GM23338 (cell line): ENCODE data around the gene ING1.

Experiments
- CREB1 ChIP-seq: fragments of 250-450 bp; sonication (Bioruptor Pico); IDR thresholded peaks from 2 replicates; pipeline ENCODE4 v1.5.0; 2020; ENCODE audit warnings: low read depth, mild to moderate bottlenecking, moderate library complexity
- CTCF ChIP-seq, 2 experiments: fragments of 200-600 bp in 1 of 2; sonication (generic) in 1 of 2; conservative IDR thresholded peaks; 2 replicates each; pipeline versions ENCODE4 v1.5.1 to v1.6.1; 2016 to 2017; ENCODE audit warnings: antibody characterized with exemption in 2 of 2, low read depth in 2 of 2, mild to moderate bottlenecking in 2 of 2, moderate library complexity in 1 of 2
- ETS1 ChIP-seq: IDR thresholded peaks from 2 replicates; pipeline ENCODE4 v1.6.1; 2016; ENCODE audit warnings: antibody characterized with exemption
- EZH2 ChIP-seq: fragments of 200-600 bp; sonication (generic); IDR thresholded peaks from one replicate; pipeline ENCODE4 v1.8.0; 2017; ENCODE audit warnings: antibody characterized with exemption, mild to moderate bottlenecking, low read depth; ENCODE audit not compliant: unreplicated experiment
- EZH2phosphoT487 ChIP-seq: fragments of 200-600 bp; sonication (generic); IDR thresholded peaks from one replicate; pipeline ENCODE4 v1.8.1; 2018; ENCODE audit warnings: antibody characterized with exemption; ENCODE audit not compliant: unreplicated experiment
- JUNB ChIP-seq: IDR thresholded peaks from one replicate; pipeline ENCODE4 v1.6.1; 2016; ENCODE audit warnings: antibody characterized with exemption; ENCODE audit not compliant: unreplicated experiment
- NANOG ChIP-seq: IDR thresholded peaks from 2 replicates; pipeline ENCODE4 v1.6.1; 2016; ENCODE audit warnings: antibody characterized with exemption, borderline replicate concordance
- POLR2AphosphoS5 ChIP-seq: IDR thresholded peaks from 2 replicates; pipeline ENCODE4 v1.6.1; 2016; ENCODE audit warnings: antibody characterized with exemption, low read depth
- REST ChIP-seq: IDR thresholded peaks from one replicate; pipeline ENCODE4 v1.6.1; 2018; ENCODE audit warnings: antibody characterized with exemption; ENCODE audit not compliant: unreplicated experiment
- STAT1 ChIP-seq: IDR thresholded peaks from one replicate; pipeline ENCODE4 v1.6.1; 2016; ENCODE audit warnings: antibody characterized with exemption; ENCODE audit not compliant: unreplicated experiment
- ZNF114 ChIP-seq: fragments of 250-450 bp; sonication (Bioruptor Pico); IDR thresholded peaks from 2 replicates; pipeline ENCODE4 v1.5.0; 2020; ENCODE audit warnings: mild to moderate bottlenecking, moderate library complexity
- ZNF331 ChIP-seq: fragments of 250-450 bp; sonication (Bioruptor Pico); IDR thresholded peaks from 2 replicates; pipeline ENCODE4 v1.5.0; 2020; ENCODE audit warnings: low read depth, mild to moderate bottlenecking, moderate library complexity

GRCh38 chr13:110731072-110731471 lies 17.6 kb downstream of the ING1 start:
- no peak for TF ChIP-seq CTCF (conservative IDR thresholded peaks at IDR 0.05; ENCODE audit: low read depth in 2 of 2)
- no peak for TF ChIP-seq POLR2AphosphoS5
- TF ChIP-seq REST, result no peak
- no peak for TF ChIP-seq JUNB
- TF ChIP-seq EZH2, result no peak
- TF ChIP-seq CREB1 (CRISPR knock-in tag), result no peak
- no peak for TF ChIP-seq NANOG
- TF ChIP-seq STAT1, result no peak
- TF ChIP-seq EZH2phosphoT487, result no peak
- TF ChIP-seq ZNF331 (CRISPR knock-in tag), result no peak
- no peak for TF ChIP-seq ZNF114 (CRISPR knock-in tag)
- TF ChIP-seq ETS1, result no peak
